Pons (tissue), 1 donor: ENCODE measurements around the gene SCAF8.
A peak's percentile ranks its signal among the peaks of the same experiment; 100 is the strongest.
"Not testable (repeated sequence)": the region's sequence is repeated elsewhere in the genome, so short reads cannot be mapped to it uniquely, and the experiment has no call there.

ENCODE experiments used
- DNase-seq: peaks from one replicate; pipeline ENCODE4 v3.0.0-alpha.2; 2016; ENCODE audit warnings: low spot score

SCAF8 gene

DNA sequence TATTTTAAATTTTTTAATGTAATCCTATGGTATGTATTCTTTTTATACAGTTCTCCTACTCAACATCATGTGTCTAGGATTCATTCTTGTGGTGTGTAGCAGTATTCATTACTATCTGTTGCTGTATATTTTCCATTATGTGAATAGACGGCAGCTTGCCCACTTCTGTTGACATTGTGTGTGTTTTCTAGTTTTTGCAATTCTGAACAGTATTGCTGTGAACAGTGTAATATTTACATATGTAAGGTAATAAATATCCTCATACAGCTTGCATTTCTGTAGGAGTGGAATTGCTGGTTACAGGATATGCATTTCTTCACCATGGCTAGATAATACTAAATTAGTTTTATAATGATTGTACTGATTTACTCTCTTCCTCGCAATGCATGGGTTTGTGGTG is 51.9 kb downstream of the SCAF8 start:
- DNase-seq: no peak

DNA sequence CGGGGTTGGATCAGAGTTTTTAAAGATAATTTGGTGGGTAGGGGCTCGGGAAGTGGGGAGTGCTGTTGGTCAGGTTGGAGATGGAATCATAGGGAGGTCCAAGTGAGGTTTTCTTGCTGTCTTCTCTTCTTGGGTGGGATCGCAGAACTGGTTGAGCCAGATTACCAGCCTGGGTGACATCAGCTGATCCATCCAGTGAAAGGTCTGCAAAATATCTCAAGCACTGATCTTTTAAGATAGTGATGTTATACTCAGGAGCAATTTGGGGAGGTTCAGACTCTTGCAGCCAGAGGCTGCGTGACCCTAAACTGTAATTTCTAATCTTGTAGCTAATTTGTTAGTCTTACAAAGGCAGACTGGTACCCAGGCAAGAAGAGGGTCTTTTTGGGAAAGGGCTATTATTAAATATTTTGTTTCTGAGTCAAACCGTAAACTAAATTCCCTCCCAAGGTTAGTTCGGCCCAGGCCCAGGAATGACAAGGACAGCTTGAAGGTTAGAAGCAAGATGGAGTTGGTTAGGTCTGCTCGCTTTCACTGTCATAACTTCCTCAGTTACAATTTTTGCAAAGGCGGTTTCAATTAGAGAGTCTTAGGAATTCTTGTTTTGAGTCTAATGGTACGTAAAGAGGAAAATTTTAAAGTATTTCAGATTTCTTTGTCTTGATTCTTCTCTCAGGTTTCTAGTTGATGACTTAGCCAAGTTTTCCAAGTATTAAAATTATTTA is 53.1 kb downstream of the SCAF8 start:
- DNase-seq: no peak

DNA sequence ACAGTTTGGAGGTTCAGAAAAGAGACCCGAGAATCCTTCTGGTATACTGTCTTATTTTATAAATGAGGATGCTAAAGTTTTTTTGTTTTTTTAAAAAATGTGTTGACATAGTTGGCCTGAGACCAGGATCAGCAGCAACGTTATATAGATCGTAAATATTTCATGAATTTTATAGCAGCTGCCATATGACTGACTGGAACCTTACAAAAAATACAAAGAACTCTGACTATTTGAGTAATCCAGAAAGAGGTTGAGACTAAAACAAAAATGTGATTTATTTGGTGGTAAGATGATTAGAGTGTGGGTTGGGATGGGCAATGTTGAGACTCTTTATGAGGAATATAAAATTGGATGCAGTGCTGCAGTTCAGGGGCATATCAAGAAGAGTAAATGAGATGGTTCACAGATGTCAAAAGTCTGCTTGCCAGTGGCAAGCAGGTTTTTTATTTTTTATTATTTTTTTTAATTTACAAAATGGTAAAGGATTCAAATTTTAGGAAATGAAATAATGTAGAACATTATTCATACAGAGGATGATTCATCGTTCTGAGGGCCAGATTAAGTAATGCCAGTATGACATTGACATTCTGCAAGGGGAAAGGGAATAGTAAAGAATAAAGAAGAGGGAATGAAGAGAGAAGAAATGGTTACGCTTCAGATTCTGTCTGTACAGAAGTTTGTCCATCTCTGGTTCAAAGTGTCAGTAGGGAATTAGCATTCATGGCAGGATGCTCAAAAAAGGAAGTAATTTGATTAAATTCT is 58.5 kb downstream of the SCAF8 start:
- DNase-seq: no peak

DNA sequence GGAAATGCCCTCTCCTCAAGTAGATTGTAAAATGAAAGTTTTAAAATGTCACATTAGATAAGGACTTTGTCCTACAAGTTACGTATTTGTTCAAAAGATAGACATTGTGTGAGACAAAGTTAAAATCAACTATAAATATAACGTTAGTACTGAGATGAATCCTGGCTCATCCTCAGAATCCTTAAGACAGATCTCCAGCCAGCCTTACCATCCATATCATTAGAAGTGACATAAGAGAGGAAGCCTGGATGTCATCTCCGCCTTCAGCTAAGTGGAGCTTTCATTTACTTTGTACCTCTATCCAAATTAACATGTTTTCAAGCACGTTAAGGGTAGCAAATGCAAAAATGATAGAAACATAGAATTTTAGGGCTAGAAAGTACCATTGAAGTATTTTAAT is 59.1 kb downstream of the SCAF8 start:
- DNase-seq: no peak

DNA sequence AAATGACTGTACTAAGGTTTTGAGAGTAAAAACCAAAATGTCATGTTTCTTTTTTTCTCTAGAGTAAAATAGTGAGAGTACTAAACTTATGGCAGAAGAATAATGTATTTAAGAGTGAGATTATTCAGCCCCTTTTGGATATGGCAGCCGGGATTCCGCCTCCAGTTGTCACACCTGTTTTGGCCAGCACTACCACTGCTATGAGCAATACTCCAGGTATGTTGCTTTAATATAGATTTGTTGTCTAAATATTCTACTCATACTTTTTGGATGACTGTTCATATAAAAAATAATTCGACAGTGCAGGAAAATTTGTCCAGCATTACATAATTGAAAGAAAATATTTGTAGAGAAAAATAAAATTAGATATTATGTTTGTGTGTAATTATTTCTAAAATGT is 59.5 kb downstream of the SCAF8 start:
- no peak for DNase-seq

DNA sequence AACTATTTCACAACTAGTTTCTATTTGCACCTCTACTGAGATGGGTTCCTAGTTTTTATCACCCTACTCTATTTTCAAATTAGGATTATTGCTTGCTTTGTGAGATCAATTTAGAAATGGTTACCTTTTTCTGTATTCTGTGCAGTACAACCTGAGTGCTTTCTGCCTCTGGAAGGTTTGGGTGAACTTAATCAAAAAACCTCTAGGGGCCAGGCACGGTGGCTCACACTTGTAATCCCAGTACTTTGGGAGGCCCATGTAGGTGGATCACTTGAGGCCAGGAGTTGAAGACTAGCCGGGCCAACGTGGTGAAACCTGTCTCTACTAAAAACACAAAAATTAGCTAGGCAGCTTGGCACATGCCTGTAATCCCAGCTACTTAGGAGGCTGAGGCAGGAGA is 63.3 kb downstream of the SCAF8 start:
- no peak for DNase-seq

DNA sequence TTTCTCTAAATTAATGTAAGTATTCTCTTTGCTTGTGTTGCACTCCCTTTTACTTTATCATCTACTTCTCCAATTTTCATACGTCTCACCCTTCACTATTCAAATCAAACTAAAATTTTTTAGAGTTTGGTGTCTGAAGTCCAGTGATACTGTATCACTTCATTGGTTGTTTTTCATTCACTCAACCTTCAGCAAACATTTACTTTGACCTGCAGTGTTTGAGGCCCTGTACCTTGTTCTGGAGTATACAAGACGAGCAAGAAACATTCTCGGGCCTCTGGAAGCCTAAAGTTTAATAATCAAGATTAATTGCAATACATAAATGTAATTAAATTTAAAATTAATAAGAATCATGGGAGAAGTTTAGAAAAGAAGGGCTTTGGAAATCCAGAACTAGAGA is 64.6 kb downstream of the SCAF8 start:
- DNase-seq: no peak

DNA sequence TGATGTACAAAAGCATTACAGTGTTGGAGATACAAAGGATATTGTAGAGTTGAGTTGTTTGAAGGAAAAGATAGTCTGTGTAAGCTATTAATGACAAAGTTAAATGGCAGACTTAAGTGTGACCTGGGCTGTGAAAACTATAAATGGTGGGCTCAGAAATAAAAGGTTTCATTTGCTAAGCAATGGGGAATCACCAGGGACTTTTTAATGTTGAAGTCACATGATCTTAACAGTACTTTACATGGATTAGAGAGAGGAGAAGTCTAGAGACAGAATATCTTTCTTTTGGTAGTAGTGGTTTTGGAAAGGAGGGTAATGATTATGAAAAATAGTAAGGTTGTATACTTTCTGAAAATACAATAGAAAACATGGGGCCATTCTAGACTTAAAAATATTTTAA is 67.1 kb downstream of the SCAF8 start:
- DNase-seq: no peak

DNA sequence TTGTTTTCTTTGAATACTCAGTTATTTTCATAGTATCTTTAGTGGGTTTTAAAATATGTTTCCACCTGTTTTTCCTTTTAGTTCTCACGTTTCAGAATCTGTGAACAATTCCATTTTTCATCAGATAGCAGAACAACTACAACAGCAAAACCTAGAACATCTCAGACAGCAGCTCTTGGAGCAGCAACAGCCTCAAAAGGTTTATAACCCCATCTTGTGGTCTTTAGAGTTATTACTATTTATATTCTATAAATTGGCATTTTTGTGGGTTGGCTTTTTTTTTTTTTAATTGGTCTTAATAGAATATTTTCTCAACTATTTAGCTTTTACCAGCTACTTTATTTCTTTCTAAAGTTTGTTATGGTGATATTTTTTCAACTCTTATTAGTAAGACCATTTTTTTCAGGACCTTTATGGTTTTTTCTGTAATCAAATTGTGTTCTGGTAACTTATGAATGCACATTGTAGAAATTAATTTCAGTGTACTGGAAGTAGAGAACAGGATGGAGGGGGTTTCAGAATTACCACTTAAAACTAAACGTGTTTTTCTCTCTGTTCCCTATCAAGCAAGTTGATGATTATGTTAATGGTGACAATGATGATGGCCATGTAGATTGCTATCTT is 72.2 kb downstream of the SCAF8 start:
- peak; percentile 59 for DNase-seq

DNA sequence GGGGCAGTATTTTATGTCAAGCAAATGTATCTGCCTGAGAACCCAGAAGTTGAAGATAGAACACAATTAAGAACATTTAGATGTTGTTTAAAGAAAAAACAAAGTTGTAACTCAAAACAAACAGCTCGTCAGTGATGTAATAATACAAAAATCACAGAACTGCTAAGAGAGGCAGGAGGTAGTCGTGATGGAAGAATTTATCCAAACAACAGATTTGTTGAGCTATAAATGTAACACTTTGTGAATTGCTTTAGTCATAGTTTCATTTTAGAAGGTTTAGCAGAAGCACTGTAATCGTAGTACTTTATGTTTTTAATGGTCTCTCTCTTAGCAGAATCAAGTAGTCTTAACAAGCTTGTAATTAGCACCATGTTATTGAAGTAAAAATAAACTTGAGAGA is 73.6 kb downstream of the SCAF8 start:
- no peak for DNase-seq

DNA sequence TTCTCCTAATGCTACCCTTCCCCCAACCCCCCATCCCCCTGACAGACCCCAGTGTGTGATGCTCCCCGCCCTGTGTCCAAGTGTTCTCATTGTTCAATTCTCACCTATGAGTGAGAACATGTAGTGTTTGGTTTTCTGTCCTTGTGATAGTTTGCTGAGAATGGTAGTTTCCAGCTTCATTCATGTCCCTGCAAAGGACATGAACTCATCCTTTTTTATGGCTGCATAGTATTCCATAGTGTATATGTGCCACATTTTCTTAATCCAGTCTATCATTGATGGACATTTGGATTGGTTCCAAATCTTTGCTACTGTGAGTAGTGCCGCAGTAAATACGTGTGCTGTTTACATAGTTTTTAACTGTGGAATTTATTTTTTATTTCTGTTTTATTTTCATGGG is 78.4 kb downstream of the SCAF8 start:
- not testable (repeated sequence) for DNase-seq

DNA sequence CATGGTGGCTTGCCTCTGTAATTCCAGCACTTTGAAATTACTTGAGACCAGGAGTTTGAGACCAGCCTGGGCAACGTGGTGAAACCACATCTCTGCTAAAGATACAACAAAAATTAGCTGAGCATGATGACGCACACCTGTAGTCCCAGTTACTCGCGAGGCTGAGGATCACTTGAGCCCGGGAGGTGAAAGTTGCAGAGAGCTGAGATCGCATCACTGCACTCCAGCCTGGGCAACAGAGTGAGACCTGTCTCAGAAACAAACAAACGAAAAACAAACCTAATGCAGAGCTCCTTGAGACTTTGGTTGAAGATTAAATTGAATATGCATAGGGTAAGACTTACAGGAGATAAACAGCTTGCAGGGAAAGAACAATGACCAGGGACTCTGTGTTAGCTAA is 80.8 kb downstream of the SCAF8 start:
- DNase-seq: no peak

DNA sequence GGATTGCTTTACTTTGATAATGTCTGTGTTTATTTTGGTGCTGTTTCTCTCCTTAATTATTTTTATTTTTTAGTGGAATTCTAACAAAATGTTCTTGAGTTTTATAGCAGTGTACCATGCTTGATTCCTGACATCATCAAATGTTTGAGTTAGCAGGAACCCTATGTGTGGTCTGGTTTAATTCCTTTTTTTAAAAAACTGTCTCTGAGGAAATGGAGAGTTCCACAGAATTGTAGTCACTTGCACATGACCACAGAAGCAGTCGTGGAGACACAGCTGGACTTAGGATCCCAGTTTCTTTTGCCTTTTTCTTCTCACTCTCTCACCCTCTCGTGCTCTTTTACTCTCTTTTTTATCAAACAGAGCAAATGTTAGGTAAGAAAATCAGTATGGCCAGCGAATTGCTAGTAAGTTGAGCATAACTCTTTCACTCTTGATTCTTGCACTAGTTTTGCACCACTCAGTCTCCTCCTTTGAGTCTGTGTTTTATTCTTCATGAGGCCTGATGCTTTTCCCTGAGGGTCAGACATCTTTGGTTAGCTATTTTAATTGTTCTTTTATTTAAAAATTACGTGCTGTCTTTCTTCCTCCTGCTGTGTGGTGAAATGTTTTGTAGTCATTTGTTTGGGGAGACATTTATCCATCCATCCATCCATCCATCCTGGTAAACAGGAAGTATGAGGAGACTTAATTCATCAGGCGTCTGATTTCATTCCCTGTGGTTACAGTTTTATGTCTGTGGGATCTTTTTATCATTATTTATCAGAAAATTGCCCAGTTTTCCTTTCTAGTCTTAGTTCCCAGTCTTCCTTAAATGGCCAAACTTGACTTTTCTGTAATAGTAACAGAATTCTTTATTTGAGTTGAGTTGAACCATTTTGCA is 83.0 kb downstream of the SCAF8 start:
- DNase-seq: no peak

DNA sequence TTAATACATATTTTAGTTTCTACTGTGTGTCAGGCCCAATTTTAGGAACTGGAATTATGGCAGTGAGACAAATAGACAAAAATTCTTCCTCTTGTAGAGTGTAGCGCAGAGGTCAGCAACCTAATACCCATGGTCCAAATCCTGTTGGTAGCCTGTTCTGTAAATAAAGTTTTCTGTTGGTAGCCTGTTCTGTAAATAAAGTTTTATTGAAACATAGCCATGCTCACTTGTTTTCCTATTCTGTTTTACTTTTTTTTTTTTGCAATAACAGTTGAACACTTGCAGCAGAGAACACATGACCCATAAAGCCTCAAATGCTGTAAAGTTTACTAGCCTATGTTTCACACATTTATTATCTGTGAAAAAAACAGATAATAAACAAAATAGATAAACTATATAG is 87.9 kb downstream of the SCAF8 start:
- no peak for DNase-seq

DNA sequence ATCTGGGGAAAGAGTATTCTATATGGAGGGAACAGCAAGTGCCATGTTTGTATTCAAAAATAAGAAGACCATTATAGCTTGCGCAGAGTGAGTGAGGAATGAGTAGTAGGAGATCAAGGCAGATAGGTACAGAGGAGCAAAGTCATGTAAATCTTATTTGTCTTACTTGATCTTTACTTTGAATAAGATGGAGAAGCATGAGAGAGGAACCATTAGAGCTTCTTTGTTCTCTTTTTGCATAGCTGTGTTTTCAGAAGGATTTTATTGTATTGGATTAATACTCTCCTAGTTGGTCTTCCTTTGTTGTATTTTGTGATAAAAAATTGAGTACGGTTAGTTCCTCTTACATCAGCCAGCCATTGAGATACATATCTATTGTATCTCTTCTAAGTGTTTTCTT is 88.4 kb downstream of the SCAF8 start:
- no peak for DNase-seq

DNA sequence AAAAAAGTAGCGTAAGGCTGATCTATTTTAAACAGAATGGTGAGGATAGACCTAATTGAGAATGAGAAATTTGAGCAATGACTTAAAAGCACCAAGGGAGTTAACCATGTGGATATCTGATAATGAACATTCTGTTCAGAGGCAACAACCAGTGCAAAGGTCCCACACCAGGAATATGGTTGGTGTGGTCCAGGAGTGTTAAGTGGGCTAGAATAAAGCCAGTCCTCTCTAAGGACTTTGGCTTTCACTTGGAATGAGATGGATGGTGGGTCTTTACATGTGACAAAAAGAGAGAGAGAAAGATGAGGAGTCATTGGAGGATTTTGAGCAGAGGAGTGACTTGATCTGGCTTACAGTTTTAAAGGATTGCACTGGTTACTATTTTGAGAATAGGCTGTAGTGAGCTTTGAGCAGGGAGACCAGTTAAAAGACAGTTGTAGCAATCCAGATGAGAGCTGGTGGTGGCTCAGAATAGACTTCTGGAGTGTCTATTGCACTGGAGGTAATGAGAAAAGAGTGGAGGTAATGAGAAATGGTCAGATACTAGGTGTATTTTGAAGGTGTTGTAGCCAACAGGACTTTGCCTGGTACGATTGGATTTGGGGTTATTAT is 89.8 kb downstream of the SCAF8 start:
- DNase-seq: no peak

DNA sequence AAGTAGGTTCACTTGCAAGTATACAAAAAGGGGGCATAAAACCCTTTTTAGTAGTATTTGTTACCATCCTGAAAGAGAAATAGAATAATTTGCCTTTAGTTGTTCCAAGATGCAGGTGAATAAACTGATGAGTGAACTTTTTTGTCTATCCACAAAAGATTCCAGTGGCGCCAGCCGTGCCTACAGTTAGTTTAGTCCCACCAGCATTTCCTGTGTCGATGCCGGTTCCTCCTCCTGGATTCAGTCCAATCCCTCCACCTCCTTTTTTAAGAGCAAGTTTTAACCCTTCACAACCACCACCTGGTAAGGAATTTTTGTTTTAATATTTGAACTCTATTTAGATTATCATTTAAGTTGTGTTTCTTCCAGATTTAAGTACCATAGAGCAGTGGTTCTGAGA is 90.9 kb downstream of the SCAF8 start:
- no peak for DNase-seq

DNA sequence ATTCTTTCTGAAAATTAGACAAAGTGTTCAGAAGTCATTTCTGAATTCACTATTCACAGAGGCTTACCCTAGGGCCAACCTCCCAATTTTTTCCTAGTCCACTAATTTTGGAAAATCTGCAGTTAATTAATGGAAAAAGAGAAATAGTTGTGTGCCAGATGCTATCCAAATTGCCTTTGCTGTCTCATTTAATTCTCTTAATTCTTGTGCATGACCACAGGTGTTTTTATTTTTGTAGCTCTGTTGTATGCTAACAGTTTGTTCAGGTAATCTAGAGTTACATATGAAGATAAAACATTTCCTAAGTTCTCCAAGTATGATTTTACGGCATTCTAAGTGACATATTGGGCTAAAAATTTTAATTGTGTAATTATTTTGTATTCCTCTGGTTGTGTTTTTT is 96.8 kb downstream of the SCAF8 start:
- no peak for DNase-seq

DNA sequence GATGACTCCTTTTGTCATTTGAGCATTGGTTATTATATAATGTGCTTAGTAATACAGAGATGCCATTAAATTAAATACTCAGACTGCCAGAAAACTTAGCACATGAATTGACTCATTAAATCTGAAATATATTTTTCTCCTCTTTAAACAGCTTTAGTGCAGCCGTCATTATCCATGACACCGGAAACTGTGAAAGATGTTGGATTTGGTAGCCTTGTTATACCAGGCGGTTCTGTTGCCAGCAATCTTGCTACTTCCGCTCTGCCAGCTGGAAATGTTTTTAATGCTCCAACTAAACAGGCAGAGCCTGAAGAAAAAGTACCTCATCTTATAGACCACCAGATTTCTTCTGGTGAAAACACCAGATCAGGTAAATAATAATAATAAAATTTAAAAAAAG is 97.6 kb downstream of the SCAF8 start:
- DNase-seq: no peak

DNA sequence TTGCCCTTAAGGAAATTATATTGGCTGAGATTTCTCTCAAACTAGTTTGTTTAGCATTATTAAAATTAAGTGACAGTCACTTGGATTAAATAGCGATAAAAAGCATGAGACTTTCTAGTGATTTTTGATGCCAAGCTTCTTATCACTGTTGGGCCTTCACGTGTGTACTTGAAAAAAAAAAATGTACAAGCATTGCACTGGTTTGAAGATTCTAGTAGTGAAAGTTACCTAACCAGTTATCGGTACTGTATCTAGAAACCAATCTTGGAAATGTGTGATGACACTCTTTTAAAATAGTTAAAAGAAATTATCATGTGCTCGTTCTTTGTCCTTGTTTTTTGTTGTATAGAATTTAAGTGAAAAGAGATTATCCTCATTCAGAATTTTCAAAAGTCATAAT is 102.1 kb downstream of the SCAF8 start:
- no peak for DNase-seq

DNA sequence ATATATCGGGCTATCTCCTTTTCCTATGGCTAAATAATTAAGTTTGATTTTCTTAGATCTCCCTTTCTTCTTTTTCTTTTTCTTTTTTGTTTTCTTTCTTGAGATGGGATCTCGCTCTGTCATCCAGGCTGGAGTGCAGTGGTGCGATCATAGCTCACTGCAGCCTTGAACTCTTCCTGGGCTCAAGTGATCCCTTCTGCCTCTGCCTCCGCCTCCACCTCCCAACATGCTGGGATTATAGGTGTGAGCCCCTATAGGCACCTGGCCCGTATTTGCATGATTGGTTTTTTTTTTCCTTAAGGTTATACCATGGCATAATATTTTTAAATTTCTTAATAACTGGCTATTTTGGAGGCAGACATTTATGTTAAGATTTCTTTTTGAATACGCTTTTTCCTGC is 106.3 kb downstream of the SCAF8 start:
- no peak for DNase-seq

DNA sequence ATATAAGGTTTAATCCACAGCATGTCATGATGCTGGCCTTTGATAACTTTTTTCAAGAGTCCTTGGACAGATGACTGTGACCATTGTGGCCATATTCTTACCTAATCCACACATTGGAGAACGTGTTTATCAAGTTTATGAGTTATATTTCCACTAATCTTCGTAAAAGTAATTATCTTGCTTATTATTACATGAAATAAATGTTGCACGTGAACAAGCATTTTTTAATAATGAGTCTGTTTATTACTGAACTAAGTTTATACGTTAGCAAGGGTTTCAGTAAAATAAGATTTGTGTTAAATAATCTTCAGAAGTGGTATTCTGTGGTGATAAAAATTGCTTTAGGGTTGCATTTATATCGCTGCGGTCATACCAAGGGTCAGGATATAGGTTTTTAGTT is 107.1 kb downstream of the SCAF8 start:
- no peak for DNase-seq
